Keratinocyte (primary cell): Measurements from ENCODE around the gene FUT7. TPM values are rescaled to one million over a fixed set of nuclear protein-coding genes. Genes with fewer than 3 reads are reported as not detected.

Source experiments
- DNase-seq: peaks from one replicate; pipeline ENCODE4 v3.0.0-alpha.2; 2011; ENCODE audit warnings: low read depth, missing footprints, low spot score
- FAIRE-seq: peaks from 2 replicates; lab custom pipeline; 2011; peaks lifted over from hg19 to GRCh38; lab: Jason Lieb, UNC
- H2AFZ ChIP-seq: 2 replicates; pipeline ENCODE4 v1.6.0; 2012; ENCODE audit warnings: low read length, control low read depth, inconsistent platforms; ENCODE audit not compliant: control insufficient read depth
- H3K27ac ChIP-seq: 2 replicates; pipeline ENCODE4 v1.5.1; 2011; ENCODE audit warnings: low read length; ENCODE audit not compliant: control insufficient read depth, insufficient read depth
- H3K27me3 ChIP-seq: 3 replicates; pipeline ENCODE4 v1.6.0; 2011; ENCODE audit warnings: low read length; ENCODE audit not compliant: control insufficient read depth, insufficient read depth; ENCODE audit errors: extremely low read depth
- H3K36me3 ChIP-seq, 2 experiments: 2 replicates in 1 of 2; 3 replicates in 1 of 2; pipeline ENCODE4 v1.5.1; 2011; ENCODE audit warnings: low read length in 2 of 2, mild to moderate bottlenecking in 1 of 2; ENCODE audit not compliant: control insufficient read depth in 2 of 2, insufficient read depth in 2 of 2; ENCODE audit errors: extremely low read depth in 1 of 2
- H3K4me1 ChIP-seq: 3 replicates; pipeline ENCODE4 v1.5.1; 2011; ENCODE audit warnings: low read length; ENCODE audit not compliant: control insufficient read depth, insufficient read depth; ENCODE audit errors: extremely low read depth
- H3K4me2 ChIP-seq: 3 replicates; pipeline ENCODE4 v1.6.0; 2011; ENCODE audit warnings: low read depth, low read length; ENCODE audit not compliant: control insufficient read depth, insufficient read depth; ENCODE audit errors: extremely low read depth
- H3K4me3 ChIP-seq, 3 experiments: fragments of 200-600 bp in 1 of 3; sonication (generic) in 1 of 3; 2 replicates in 2 of 3; 3 replicates in 1 of 3; pipeline ENCODE4 v1.5.1; 2011 to 2016; ENCODE audit warnings: low read length in 3 of 3, mild to moderate bottlenecking in 3 of 3, control low read depth in 2 of 3, inconsistent platforms in 1 of 3, low read depth in 1 of 3, mixed read lengths in 1 of 3, mixed run types in 1 of 3, moderate library complexity in 1 of 3; ENCODE audit not compliant: control insufficient read depth in 2 of 3, insufficient read depth in 2 of 3; ENCODE audit errors: extremely low read depth in 1 of 3
- H3K79me2 ChIP-seq: 2 replicates; pipeline ENCODE4 v1.6.0; 2012; ENCODE audit warnings: low read length; ENCODE audit not compliant: control insufficient read depth, insufficient read depth
- H3K9ac ChIP-seq: 3 replicates; pipeline ENCODE4 v1.6.0; 2011; ENCODE audit warnings: low read length; ENCODE audit not compliant: control insufficient read depth, insufficient read depth; ENCODE audit errors: extremely low read depth
- H3K9me1 ChIP-seq: 3 replicates; pipeline ENCODE4 v1.6.0; 2011; ENCODE audit warnings: low read length; ENCODE audit not compliant: control insufficient read depth, insufficient read depth; ENCODE audit errors: extremely low read depth
- H3K9me3 ChIP-seq: 2 replicates; pipeline ENCODE4 v1.5.1; 2012; ENCODE audit warnings: low read depth, low read length; ENCODE audit not compliant: control insufficient read depth
- H4K20me1 ChIP-seq: 3 replicates; pipeline ENCODE4 v1.6.0; 2011; ENCODE audit warnings: low read length; ENCODE audit not compliant: control insufficient read depth, insufficient read depth; ENCODE audit errors: extremely low read depth
- CTCF ChIP-seq, 3 experiments: IDR thresholded peaks in 1 of 3; conservative IDR thresholded peaks in 1 of 3; optimal IDR thresholded peaks in 1 of 3; 2 replicates in 2 of 3; 3 replicates in 1 of 3; pipeline versions ENCODE3 to v1.5.1; 2011; ENCODE audit warnings: low read length in 3 of 3, mild to moderate bottlenecking in 3 of 3, moderate library complexity in 2 of 3, control low read depth in 1 of 3, inconsistent platforms in 1 of 3; ENCODE audit not compliant: insufficient read depth in 2 of 3; ENCODE audit errors: extremely low read depth in 1 of 3
- EZH2 ChIP-seq: IDR thresholded peaks from one replicate; pipeline ENCODE4 v1.6.1; 2012; ENCODE audit warnings: inconsistent platforms, mild to moderate bottlenecking, low read length, moderate library complexity
- dilution Hi-C: fragments of 300-500 bp; cut with MboI; formaldehyde crosslinking; loops from one replicate; pipeline ENCODE4 v1.7.0; 2020; ENCODE audit warnings: low sequenced_read_pairs; ENCODE audit not compliant: extremely low pct_ligation_motif_present
- polyA plus RNA-seq, 5 experiments: library from polyadenylated mRNA; depleted of rRNA in 3 of 5; stranded (reverse) in 3 of 5; stranded (forward) in 1 of 5; unstranded in 1 of 5; fragments of >200 nt; gene quantifications; 1 replicate in 1 of 5; 2 replicates in 3 of 5; 3 replicates in 1 of 5; pipeline versions ENCODE4 v1.2.1 to v1.2.3, GENCODE V29; 2011 to 2012; ENCODE audit warnings: missing spikeins in 2 of 5, low read depth in 1 of 5, low replicate concordance in 1 of 5

The FUT7 gene
- polyA plus RNA-seq, 1 donor (not counting 4 experiments of a cell fraction or from before 2014, with no cell fraction given): not detected

GRCh38 chr9:136991993-136992818, 39.7 kb downstream of the FUT7 start, which contains the start of gene PAXX:
Gene PAXX (plus strand): TSS chr9:136992422. CDS start chr9:136992444, 22 bp downstream.
- Histone ChIP-seq H3K4me3 (peak within 1 kb of the TSS; percentile 64 to 76 (median 74)), H2AFZ (peak within 1 kb of the TSS; percentile 68), H3K9me1 (no peaks in the 10 kb centered on the region), H4K20me1 (peaks cover 3% of the 10 kb centered on the region), H3K27ac (peak within 1 kb of the TSS; percentile 31), H3K4me1 (peaks cover 42% of the 10 kb centered on the region), H3K36me3 (peaks cover 0 to 10% of the 10 kb centered on the region in 2 experiments), H3K9me3 (no peaks in the 10 kb centered on the region), H3K4me2 (peak within 1 kb of the TSS; percentile 93), H3K79me2 (no peaks in the 10 kb centered on the region), H3K27me3 (no peaks in the 10 kb centered on the region), H3K9ac (peak within 1 kb of the TSS; percentile 51)
- DNase-seq (peak; percentile 54), FAIRE-seq (no peak)
- TF ChIP-seq EZH2 (no peak), CTCF (optimal IDR thresholded peaks at IDR 0.05 in 1 of 3, IDR thresholded peaks at IDR 0.05 in 1 of 3, conservative IDR thresholded peaks at IDR 0.05 in 1 of 3; ENCODE audit: extremely low read depth in 1 of 3, insufficient read depth in 2 of 3, low read length in 3 of 3) (no peak)
- dilution Hi-C loops: no loop called here

- TF ChIP-seq EZH2 (no peak), CTCF (optimal IDR thresholded peaks at IDR 0.05 in 1 of 3, IDR thresholded peaks at IDR 0.05 in 1 of 3, conservative IDR thresholded peaks at IDR 0.05 in 1 of 3; ENCODE audit: extremely low read depth in 1 of 3, insufficient read depth in 2 of 3, low read length in 3 of 3) (no peak)
- Histone ChIP-seq H3K27ac (no peak overlapping the region), H3K9me1 (no peaks in the 10 kb centered on the region), H3K79me2 (no peaks in the 10 kb centered on the region), H3K9ac (no peak overlapping the region), H4K20me1 (peaks cover 3% of the 10 kb centered on the region), H3K9me3 (no peaks in the 10 kb centered on the region), H2AFZ (no peak overlapping the region), H3K36me3 (peaks cover 0 to 10% of the 10 kb centered on the region in 2 experiments), H3K4me1 (peaks cover 25% of the 10 kb centered on the region), H3K27me3 (peaks cover 8% of the 10 kb centered on the region), H3K4me2 (no peak overlapping the region), H3K4me3 (no peak overlapping the region)
- dilution Hi-C loops: no loop called here
- FAIRE-seq (no peak), DNase-seq (no peak)
Measured at GRCh38 chr9:136990242-136990911, 41.5 kb downstream of the FUT7 start.
